ENCODE measurements around the gene SLC16A9.
"Not testable (repeated sequence)": the region's sequence is repeated elsewhere in the genome, so short reads cannot be mapped to it uniquely, and the experiment has no call there.

The SLC16A9 gene

GRCh38 chr10:59655309-59655708 is 54.3 kb downstream of the SLC16A9 start:
- no peak overlapping the region for H3K4me3 ChIP-seq (ENCODE audit: low read depth, low read length)
- no peak for TF ChIP-seq CTCF (IDR thresholded peaks at IDR 0.05; ENCODE audit: low read depth, low read length)

GRCh38 chr10:59654007-59654406 is 55.6 kb downstream of the SLC16A9 start:
- TF ChIP-seq CTCF (IDR thresholded peaks at IDR 0.05; ENCODE audit: low read depth, low read length) = no peak
- H3K4me3 ChIP-seq (ENCODE audit: low read depth, low read length) = no peak overlapping the region

GRCh38 chr10:59651902-59652301 is 57.7 kb downstream of the SLC16A9 start:
- no peak for TF ChIP-seq CTCF (IDR thresholded peaks at IDR 0.05; ENCODE audit: low read depth, low read length)
- H3K4me3 ChIP-seq (ENCODE audit: low read depth, low read length) = no peak overlapping the region

GRCh38 chr10:59649606-59650346 is 59.9 kb downstream of the SLC16A9 start:
- H3K4me3 ChIP-seq (ENCODE audit: low read depth, low read length) = no peak overlapping the region
- TF ChIP-seq CTCF (IDR thresholded peaks at IDR 0.05; ENCODE audit: low read depth, low read length) = no peak

- H3K4me3 ChIP-seq (ENCODE audit: low read depth, low read length) = no peak overlapping the region
- TF ChIP-seq CTCF (IDR thresholded peaks at IDR 0.05; ENCODE audit: low read depth, low read length) = no peak
Measured at GRCh38 chr10:59648711-59649201, 60.9 kb downstream of the SLC16A9 start.

- no peak for TF ChIP-seq CTCF (IDR thresholded peaks at IDR 0.05; ENCODE audit: low read depth, low read length)
- H3K4me3 ChIP-seq (ENCODE audit: low read depth, low read length) = no peak overlapping the region
Measured at GRCh38 chr10:59644841-59645240, 64.8 kb downstream of the SLC16A9 start.

- not testable (repeated sequence) for H3K4me3 ChIP-seq (ENCODE audit: low read depth, low read length)
Measured at GRCh38 chr10:59641688-59642087, 68.0 kb downstream of the SLC16A9 start.
